ENCODE results near the gene B3GNT8. TPM values are rescaled to one million over a fixed set of nuclear protein-coding genes. Genes with fewer than 3 reads are reported as not detected.
"Not testable (repeated sequence)": the region's sequence is repeated elsewhere in the genome, so short reads cannot be mapped to it uniquely, and the experiment has no call there.

Gene B3GNT8, protein sequence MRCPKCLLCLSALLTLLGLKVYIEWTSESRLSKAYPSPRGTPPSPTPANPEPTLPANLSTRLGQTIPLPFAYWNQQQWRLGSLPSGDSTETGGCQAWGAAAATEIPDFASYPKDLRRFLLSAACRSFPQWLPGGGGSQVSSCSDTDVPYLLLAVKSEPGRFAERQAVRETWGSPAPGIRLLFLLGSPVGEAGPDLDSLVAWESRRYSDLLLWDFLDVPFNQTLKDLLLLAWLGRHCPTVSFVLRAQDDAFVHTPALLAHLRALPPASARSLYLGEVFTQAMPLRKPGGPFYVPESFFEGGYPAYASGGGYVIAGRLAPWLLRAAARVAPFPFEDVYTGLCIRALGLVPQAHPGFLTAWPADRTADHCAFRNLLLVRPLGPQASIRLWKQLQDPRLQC
- 1 to 10 TPM in 4 of 7 donors, under 1 TPM in 3; 0.51 to 2.2 (median 1.2) TPM for total RNA-seq
- polyA plus RNA-seq: 1 to 10 TPM in 1 of 2 donors, not detected in 1; 1.1 TPM
- long read RNA-seq, donor 1, partial matches to known transcripts: 4 of 5 reads
- long read RNA-seq, donor 1, other reads (novel, unspliced or antisense): 0 of 5 reads
- long read RNA-seq, donor 2: 0 reads
- long read RNA-seq, donor 3: 0 reads

GRCh38 chr19:41426952-41427646, at the start of gene B3GNT8:
Gene B3GNT8 (minus strand): TSS chr19:41427374. CDS start chr19:41426778, 596 bp downstream.
- Histone ChIP-seq H3K4me1 (ENCODE audit: insufficient read depth) (peaks cover 6% of the 10 kb centered on the region), H3K36me3 (no peaks in the 10 kb centered on the region)

GRCh38 chr19:41476583-41476982, 49.4 kb upstream of the B3GNT8 start:
- TF ChIP-seq POLR2A (IDR thresholded peaks at IDR 0.05): no peak
- TF ChIP-seq, protein P1, sequence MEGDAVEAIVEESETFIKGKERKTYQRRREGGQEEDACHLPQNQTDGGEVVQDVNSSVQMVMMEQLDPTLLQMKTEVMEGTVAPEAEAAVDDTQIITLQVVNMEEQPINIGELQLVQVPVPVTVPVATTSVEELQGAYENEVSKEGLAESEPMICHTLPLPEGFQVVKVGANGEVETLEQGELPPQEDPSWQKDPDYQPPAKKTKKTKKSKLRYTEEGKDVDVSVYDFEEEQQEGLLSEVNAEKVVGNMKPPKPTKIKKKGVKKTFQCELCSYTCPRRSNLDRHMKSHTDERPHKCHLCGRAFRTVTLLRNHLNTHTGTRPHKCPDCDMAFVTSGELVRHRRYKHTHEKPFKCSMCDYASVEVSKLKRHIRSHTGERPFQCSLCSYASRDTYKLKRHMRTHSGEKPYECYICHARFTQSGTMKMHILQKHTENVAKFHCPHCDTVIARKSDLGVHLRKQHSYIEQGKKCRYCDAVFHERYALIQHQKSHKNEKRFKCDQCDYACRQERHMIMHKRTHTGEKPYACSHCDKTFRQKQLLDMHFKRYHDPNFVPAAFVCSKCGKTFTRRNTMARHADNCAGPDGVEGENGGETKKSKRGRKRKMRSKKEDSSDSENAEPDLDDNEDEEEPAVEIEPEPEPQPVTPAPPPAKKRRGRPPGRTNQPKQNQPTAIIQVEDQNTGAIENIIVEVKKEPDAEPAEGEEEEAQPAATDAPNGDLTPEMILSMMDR (IDR thresholded peaks at IDR 0.05): no peak
- no peak for TF ChIP-seq EP300 (IDR thresholded peaks at IDR 0.05)
- H3K4me3 ChIP-seq: no peak overlapping the region
- no peak for DNase-seq
- no peaks in the 10 kb centered on the region for H3K36me3 ChIP-seq
- intact Hi-C loops (cut with DNase I): no loop called here
- H3K9me3 ChIP-seq: no peaks in the 10 kb centered on the region
- H3K27me3 ChIP-seq: no peaks in the 10 kb centered on the region
- H3K4me1 ChIP-seq (ENCODE audit: insufficient read depth): no peaks in the 10 kb centered on the region
- H3K27ac ChIP-seq: no peak overlapping the region

More at GRCh38 chr19:41426952-41427646, at the start of gene B3GNT8:
- intact Hi-C loops (cut with DNase I): no loop called here
- no peaks in the 10 kb centered on the region for H3K27me3 ChIP-seq
- TF ChIP-seq EP300 (IDR thresholded peaks at IDR 0.05) (no peak), POLR2A (IDR thresholded peaks at IDR 0.05) (no peak)
- TF ChIP-seq, protein P1 (IDR thresholded peaks at IDR 0.05): no peak
- peak within 1 kb of the TSS; percentile 54 for H3K4me3 ChIP-seq
- peak within 1 kb of the TSS; percentile 22 to 68 for H3K27ac ChIP-seq
- DNase-seq: peak; percentile 76 to 86 (median 83)
- 15 to 22% (median 18%) methylated on average over 17 to 19 of the region's 19 CpGs for WGBS, 3 donors
- H3K9me3 ChIP-seq: no peaks in the 10 kb centered on the region

DNA sequence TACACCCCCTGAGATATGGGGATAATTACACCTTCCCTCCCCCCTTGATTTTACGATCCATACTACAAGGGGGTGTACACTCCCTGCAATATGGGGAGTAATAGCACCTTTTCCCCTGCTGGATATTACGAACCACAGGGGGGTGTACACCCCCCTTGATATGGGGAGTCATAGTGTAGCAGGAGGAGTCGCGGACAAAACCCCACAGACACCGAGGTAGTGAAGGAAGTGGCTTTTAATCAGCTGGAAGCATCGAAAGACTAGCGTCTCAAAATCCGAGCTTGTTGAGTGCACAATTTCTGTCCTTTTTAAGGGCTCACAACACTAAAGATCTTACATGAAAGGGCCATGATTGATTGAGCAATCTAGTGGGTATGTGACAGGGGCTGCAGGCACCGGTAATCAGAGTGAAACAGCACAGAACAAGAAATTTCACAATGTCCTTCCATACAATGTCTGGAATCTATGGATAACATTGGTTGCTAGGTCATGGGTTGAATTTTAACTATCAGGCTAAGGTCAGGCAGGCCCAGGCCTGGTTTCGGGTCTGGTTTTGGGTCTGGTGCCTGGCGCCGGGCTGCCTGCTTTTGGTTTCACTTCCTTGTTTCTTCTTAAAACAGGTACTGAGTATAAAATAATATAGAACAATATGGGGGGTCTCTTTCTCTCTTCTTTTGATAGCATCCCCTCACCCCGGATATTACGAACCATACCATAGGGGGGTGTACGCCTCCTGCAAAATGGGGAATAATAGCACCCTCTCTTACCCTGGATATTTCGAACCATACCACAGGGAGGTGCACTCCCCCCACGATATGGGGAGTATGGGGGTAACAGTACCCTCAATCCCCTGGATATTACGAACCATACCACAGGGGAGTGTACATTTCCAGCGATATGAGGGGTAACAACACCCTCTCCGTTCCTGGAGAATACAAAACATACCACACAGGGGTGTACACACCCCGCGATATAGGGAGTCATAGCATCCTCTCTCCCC, 36.4 kb upstream of the B3GNT8 start:
- DNase-seq; H3K27ac ChIP-seq; H3K4me1 ChIP-seq (ENCODE audit: insufficient read depth); H3K36me3 ChIP-seq; H3K4me3 ChIP-seq; H3K27me3 ChIP-seq; H3K9me3 ChIP-seq; intact Hi-C loops (cut with DNase I): not testable (repeated sequence)
- WGBS, 3 donors: 80 to 82% (median 81%) methylated on average over 22 of the region's 22 CpGs

- TF ChIP-seq, protein P1 (IDR thresholded peaks at IDR 0.05): no peak
- TF ChIP-seq POLR2A (IDR thresholded peaks at IDR 0.05): no peak
- TF ChIP-seq EP300 (IDR thresholded peaks at IDR 0.05): no peak
- H3K27ac ChIP-seq: no peak overlapping the region
- intact Hi-C loops (cut with DNase I): no loop called here
- no peak overlapping the region for H3K4me3 ChIP-seq
- no peaks in the 10 kb centered on the region for H3K9me3 ChIP-seq
- H3K4me1 ChIP-seq (ENCODE audit: insufficient read depth): no peaks in the 10 kb centered on the region
- H3K27me3 ChIP-seq: no peaks in the 10 kb centered on the region
- no peaks in the 10 kb centered on the region for H3K36me3 ChIP-seq
- no peak for DNase-seq
- 61 to 64% (median 63%) methylated on average over 6 of the region's 6 CpGs for WGBS, 3 donors
Observed at GRCh38 chr19:41462497-41462896, 35.3 kb upstream of the B3GNT8 start.
